EH (cell line): ENCODE data around the gene NFIC.
"Not testable (repeated sequence)": the region's sequence is repeated elsewhere in the genome, so short reads cannot be mapped to it uniquely, and the experiment has no call there.

Source experiments
- DNase-seq: peaks from one replicate; pipeline ENCODE4 v3.0.0-alpha.2; 2015; ENCODE audit warnings: low read depth

NFIC gene

DNA sequence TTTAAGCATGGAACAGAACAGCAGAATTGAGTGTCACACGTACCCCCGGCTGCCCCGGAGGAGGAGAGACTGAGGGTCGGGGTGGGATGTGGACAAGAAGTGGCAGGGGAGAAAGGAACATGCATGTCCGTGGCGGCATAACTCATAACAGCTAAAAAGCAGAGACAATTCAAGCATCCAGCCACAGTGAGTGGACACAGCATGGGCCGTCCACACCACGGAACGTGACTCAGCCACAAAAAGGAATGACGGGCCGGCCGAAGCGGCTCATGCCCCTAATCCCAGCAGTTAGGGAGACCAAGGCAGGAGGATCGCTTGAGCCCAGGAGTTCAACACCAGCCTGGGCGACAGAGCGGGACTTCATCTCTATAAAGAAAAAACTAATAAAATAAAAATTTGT, 126.5 kb downstream of the NFIC start:
- no peak for DNase-seq

DNA sequence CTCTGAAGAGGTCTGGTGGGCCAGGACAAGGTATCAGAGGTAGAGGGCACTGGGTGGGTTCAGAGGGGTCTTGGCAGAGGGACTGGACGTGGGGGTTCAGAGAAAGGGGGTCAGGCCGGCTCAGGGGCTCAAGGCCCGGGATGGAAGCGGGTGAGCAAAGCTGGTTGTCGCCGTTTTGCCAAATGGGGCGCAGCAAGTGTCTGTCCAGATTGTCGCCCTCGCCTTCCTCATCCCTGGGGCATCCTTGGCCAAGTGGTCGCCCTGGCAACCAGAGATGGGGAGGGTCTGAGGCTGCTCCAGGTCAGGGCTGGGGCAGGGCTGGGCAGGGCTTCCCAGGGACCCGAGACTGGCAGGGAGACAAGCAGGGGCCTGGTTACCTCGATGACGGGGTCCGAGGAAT, 127.3 kb downstream of the NFIC start:
- DNase-seq = no peak

DNA sequence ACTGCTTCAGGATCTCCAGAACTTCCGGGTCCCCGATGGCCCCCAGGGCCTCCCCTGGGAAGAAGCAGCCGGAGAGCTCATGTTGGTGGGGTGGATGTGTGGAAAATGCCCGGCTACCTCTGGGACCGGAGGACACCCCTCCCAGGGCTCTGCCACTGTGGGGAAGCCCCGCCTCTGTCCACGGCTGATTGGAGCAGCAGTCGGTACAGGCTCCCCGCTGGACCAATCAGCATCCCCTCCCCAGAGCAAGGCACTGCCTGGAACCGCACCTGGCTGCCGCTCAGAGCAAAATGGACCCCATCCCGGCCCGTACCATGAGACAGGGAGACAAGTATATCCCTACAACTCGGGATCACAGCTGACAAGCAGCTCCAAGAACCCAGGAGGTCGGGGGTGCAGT, 127.7 kb downstream of the NFIC start:
- DNase-seq = peak; percentile 27

DNA sequence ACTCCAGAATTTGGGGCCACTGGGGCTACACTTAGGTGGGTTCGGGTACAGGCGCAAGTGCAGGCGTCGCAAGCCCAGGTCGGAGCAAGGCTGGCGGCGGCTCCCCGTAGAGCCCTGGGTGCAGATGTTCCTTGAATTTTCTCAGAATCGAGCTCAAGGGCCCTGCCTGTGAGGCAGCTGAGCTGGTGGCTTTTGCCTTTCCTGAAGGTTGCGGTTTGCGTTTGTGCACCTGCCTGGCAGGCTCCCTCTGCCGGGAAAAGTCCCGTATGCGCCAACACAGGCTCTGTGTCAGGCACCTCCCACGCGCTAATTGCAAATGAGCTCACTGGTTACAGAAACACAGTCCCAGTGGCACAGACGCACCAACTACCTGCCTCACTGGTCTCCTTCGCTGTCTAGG, 128.2 kb downstream of the NFIC start:
- DNase-seq = no peak

DNA sequence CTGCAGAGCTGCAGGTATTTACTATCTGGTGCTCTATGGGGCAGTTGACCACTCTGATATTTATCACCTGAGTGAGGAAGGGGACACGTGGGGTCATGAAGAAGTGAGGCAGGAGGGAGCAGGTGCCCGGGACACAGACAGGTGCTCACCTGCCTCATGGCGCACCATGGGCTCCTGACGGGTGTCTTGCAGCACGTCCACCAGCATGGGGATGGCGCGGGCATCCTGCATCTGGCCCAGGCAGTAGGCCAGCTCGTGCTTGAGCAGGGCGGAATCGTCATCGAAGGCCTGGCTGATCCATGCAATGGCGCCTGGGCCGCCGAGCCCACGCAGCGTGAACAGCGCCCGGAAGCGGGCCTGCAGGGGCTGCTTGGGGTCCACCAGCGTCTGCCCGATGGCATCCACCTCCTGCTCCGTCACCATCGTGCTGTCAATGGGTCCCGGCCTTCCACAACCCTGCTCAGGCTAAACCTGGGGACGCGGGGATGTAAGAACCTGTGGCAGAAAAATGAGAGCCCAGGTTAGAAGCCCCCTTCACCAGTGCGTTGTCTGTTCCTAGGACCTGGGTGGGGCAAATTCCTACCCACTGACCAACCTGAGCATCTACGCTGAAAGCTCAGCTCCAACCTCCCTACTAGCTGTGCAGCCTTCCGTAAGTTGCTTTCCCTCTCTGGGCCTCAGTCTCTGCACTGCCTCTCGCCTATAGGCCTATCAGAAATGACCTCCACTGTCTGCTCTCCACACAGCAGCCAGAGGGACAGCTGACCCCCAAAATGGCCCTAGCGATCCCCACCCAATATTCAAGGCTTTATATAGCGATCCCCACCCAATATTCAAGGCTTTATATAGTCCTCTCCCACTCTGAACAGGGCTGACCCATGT, 130.2 kb downstream of the NFIC start:
- DNase-seq = no peak

DNA sequence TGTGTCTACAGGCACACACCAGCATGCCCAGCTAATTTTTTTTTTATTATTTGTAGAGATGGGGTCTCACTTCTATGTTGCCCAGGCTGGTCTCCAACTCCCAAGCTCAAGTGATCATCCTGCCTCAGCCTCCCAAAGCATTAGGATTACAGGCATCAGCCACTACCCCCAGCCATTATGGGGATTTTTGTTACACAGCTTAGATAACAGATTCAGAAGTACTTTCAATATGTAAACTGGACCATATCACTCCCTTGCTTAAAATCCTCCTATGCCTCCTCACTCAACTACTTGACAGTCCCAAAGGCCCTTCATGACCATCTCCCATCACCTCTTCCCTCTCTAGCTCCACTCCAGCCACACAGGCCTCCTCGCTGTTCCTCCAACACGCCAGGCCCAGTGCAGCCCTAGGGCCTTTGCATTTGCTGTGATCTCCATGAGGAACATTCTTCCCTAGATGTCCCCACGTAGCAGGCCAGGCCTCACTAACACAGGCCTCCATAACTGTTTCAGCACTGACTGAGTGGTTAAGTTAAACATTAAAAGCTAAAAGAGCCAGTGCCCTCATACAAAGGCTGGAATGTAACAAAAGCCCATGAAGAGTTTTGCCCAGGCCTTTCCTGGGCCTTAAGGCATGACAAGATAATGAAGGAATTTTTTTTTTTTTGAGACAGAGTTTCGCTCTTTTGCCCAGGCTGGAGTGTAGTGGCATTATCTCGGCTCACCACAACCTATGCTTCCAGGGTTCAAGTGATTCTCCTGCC, 131.6 kb downstream of the NFIC start:
- DNase-seq = no peak

DNA sequence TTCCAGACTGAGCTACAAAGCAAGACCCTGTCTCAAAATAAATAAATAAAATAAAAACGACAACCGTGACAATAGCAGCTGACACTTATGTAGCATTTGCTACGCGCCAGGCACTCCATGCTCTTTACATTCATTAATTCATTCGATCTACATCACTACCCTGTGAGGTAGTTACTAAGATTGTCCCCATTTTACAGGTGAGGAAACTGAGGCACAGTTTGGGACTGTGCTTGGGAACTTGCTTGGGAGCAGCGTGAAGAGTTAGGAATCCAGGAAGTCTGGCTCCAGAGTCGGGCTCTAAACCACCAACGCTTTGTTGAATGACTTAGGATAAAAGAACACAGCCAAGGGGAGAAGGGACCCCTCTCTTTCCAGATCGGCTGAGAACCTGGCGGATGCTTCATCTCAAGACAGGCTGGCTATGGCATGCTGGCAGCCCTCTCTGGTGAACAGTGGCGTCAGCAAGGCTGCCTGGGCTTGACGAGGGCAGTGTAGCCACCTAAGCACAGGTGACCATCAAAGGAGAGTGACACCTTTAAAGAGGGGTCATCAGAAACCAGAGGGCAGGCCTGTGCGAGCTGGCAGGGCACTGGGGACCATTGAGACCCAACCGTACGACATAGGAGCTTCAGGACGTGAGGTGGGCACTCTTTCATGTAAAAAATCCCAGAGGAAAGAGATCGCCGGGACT, 133.5 kb downstream of the NFIC start:
- DNase-seq = no peak

DNA sequence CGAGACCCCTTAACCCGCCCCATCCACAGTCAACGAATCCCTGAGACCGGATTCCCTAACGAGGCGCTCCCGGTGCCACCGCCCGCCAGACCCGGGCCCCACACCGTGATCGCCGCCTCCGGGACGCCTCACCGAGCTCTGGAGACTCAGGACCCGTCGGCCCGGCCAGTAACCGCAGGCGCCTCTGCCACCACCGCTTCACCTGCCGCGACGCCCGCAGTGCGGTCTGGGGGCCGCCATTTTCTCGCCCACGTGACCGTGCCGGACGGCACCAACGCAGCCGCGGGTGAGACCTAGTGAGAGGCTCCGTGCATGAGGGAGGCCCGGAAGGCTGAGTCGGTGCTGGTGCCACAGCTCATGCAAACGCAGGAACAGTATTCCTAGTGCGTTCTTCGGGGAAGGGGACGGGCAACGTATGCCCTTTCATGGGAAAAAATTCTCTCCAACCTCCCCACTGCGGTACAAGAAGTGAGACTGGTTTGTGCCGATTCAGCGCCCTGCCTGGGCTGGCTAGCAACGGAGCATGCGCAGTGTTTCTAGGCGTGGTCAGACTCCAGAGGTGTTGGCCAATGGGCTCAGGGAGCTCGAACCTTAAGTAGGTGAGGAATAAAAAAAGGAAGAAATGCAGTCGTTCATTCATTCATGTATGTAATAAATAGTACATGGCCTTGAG, 134.2 kb downstream of the NFIC start, which contains the start of gene DOHH:
TSS of gene DOHH (minus strand) at position 246 of the 673 bp plus-strand sequence. CDS start 3,860 bp downstream, outside the sequence.
- peak; percentile 96 for DNase-seq

DNA sequence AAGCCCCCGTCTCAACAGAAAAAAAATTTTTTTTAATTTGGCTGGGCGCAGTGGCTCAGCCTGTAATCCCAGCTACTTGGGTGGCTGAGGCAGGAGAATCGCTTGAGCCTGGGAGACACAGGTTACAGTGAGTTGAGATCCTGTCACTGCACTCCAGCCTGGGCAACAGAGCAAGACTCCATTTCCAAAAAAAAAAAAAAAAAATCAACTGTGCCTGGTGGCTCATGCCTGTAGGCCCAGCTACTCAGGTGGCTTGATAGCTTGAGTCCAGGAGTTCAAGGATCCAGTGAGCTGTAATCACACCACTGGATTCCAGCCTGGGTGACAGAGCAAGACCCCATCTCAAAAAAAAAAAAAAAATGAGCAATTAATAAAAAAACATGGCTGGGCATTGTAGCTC, 135.4 kb downstream of the NFIC start:
- no peak for DNase-seq

DNA sequence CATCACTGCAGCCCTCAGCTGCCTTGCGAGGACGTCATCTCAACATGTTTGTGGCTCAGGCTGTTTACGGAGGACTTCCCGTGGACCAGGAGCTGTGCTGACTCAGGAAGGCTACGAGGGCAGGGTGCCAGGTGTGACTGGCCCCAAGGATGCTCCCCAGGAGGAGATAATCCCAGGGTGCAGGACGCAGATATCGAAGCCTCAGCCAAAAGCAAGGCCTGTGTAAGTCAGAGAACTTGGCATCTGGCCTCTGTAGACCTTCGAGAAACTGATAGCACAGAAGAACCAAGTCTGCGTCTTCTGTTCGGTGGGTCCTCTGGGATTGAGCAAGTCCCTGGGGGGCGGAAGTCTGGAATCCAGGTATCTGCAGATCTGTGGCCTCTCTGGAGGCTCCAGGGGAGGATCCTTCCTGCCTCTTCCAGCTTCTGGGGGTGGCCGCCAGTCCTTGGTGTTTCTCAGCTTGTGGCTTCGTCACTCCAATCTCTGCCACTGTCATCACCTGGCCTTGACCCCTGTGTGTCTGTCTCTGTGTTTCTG, 136.7 kb downstream of the NFIC start:
- peak; percentile 24 for DNase-seq

DNA sequence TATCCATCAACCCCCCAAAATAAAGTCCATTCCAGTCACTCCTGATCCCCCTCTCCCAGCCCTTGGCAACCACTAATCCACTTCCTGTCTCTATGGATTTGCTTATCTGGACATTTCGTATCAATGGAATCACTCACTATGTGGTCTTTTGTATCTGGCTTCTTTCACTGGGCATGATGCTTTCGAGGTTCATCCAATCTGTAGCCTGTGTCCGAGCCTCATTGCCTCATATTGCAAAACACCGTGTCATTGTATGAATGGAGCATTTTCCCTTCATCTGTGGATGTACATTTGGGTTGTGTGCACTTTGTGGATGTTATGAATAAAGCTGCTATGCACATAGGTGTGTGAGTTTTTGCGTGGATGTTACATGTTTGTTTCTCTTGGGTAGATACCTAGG, 138.4 kb downstream of the NFIC start:
- DNase-seq = no peak

DNA sequence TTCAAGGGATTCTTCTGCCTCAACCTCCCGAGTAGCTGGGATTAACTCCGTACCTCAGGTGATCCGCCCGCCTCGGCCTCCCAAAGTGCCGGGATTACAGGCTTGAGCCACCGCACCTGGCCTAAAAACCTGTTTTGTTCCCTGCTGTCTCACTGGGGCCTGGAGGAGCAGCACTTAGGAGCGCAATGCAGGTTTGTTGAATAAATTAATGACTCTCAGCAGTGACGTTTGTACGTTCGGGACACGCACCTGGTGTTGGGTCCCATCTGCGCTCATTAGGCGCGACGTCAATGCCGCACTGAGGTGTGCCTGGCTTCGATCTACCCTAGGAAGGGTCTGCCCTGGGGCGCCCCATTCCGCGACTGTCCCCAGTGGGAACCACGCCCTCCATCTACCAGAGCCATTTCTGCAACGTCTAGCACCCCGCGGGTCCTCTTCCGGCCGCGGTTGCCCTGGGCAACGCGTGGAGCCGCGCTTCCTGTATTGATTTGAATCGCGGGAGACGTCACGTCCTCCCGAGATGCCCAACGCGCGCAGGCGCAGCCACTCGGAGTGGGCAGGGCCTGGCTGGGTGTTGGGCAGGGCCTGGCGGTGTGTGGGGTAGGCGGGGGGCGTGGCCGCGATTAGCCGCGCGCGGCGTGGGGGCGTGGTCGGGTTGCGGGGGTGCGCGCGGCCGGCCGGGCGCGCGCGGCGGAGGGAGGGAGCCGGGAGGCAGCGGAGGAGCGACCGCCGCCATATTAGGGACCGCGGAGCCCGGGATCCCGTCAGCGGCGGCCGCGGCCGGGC, 139.4 kb downstream of the NFIC start, which contains the start of gene FZR1:
TSS of gene FZR1 (plus strand) at position 714 of the 786 bp plus-strand sequence. CDS start 16,679 bp downstream, outside the sequence.
- DNase-seq = peak; percentile 98

DNA sequence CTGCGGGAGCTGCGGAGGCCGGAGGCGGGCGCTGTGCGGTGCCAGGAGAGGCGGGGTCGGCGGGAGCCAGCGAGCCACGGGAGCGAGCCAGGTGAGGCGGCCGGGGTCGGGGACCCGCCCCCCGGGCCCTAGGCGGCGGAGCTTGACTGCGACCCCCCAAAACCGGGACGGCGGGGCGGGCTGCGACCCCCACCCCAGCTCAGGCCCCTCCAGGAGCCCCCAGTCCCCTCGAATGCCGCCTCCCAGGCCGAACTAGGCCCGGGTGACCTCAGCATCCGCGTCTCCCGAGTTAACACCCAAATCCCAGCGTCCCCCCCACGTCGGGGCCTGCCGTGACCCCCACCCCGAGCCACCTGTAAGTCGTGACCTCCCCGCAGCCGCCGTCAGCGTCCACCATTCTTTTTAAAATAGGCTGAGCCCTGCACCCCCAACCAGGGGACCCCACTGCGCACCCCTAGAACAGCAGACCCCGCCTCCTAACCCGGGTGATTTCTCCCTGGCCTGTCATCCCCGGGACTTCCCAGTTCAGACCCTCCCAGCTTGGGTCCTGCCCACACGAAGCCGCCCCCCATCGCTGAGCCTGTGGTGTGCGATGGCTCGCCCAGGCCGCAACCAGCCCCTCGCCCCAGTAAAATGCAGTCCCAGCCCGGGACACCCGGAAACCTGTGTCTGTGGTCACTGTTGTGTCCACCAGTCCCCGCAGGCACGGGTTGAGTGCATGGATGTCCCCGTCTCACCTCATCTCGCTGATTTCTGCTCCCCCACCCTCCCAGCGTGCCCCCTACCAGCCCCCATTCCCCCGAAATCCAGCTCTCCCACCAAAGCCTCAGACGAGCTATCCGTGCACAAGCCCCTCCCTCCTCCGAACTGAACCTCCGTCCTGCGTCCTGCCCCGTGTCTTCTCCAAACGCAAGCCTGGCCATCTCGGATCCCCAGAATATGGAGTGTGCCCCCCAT, 140.3 kb downstream of the NFIC start:
- DNase-seq = peak; percentile 25

DNA sequence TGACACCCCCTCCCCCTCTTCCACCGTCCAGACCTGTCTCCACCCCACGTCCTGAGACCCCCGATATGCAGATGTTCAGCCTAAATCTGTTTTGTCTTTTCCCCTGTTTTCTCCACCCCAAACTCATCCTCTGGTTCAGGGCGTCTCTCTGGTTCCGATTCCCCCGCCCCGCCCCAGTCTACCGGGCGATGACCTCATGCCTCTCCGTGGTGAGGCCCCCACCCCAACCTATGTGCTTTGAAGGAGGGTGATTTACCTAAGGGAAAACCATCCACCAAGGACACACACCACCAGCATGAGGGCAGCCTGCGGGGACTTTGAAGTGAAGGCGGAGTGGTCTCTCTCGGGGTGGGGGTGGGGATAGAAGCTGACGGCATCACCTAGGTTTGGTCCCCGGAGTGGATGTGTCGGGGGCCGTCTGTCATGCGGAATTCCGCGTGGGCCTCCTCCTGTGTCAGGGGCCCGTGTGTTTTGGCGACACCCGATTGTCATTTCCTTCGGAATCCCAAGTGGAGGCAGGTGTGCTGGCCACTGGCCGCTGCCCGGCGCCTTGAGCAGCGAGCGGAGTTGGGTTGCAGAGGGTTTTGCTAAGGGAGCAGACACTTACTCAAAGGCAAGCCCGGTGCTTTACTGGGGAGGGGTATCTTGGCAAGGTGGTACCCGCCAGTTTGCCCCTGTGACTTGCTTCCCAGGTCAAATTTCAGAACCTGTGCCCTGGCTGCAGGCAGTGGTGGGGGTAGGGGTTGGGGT, 141.2 kb downstream of the NFIC start:
- peak; percentile 12 for DNase-seq

DNA sequence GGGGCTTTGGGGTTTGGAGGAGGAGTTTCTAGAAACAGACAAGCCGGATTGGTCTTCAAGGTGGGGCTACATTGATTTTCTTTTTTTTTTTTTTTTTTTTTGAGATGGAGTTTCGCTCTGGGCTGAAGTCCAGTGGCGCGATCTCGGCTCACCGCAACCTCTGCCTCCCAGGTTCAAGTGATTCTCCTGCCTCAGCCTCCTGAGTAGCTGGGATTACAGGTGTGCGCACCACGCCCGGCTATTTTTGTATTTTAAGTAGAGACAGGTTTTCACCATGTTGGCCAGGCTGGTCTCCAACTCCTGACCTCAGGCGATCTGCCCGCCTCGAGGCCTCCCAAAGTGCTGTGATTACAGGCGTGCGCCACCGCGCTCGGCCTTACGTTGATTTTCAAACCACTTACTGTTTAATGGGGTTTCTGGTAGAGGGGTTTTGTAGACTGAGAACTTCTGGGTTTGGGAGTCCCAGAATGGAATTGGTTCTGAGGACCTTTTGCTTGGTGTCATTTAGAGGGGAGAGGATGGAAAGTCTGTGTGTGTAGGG, 141.8 kb downstream of the NFIC start:
- DNase-seq = not testable (repeated sequence)

DNA sequence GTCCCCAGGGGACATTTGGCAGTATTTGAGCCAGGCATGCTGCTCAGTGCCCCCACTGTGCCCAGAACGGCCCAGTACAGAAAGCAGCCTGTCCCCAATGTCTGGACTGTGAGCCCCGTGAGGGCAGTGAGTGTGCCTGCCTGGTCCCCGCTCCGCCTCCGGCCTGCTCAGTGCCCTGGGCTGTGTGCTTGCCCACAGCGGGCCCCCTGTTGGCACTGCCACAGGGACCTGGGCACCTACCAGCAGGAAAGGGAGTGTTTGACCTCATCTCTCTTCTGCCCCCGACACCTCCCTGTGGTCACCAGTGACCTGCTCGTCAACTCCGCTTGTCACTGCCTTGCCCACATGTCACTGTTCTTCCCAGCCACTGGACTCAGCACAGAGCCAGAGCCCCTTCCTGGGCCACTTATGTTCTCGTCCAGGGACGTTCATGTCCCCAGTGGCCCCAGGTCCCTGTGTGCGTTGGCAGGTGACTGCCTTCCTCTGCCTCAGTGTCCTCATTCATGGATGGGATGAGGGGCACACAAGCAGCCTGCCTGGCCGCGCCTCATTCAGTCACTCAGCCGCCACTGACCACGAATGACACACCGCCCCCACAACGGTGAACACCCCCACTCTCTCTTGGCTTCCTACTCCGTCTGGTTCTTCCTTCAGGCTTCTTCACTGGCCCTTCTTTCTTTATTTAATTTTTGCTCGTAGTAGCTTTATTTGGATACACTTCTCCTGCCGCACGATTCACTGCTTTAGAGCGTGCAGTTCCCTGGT, 142.6 kb downstream of the NFIC start:
- peak; percentile 28 for DNase-seq

DNA sequence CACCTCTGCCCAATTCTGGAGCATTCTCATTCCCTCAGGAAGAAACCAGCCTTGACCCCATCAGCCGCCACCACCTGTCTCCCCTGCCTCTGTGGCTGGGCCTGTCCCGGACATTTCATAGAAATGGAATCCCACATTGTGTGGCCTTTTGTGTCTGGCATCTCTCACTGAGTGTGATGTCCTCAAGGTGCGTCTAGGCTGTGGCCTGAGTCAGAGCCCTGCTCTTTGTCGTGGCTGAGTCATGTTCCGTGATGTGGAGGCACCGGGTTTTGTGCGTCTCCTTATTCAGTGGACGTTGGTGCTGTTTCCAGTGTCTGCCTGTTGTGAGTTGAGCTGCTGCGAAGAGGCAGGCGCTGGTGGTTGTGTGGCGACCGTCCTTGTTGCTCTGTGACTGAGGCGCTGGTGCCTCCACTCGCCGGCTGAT, 143.2 kb downstream of the NFIC start:
- DNase-seq = peak; percentile 67

DNA sequence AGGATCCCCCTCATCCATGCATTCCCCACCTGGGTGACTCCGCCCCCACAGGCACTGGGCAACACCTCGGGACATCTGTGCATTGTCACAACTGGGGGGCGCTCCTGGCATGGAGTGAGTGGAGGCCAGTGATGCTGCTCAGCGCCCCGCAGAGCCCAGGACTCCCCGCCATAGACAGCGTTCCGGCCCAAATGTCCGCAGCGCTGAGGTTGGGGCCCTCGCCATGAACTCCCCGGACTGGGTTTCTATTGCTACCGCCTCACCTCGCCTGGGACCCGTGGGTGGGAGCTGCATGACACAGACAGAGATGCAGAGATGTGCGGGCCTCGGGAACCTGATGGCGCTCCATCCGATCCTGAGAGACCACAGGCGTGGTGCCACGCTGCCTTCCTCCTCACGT, 144.3 kb downstream of the NFIC start:
- DNase-seq = no peak
